ENCODE measurements around the gene OASL. TPM values are rescaled to one million over a fixed set of nuclear protein-coding genes. Genes with fewer than 3 reads are reported as not detected.

Gene OASL
- total RNA-seq, 1 donor from 2014 or later, result 1.2 TPM

Other genes with a start within 250 kb of the OASL start
- gene SPPL3, start 134.9 kb downstream of the OASL start, total RNA-seq, result 11.0 and 12.2 TPM in 2 replicates
- gene HNF1A, start 60.7 kb downstream of the OASL start, total RNA-seq, result not detected in 2 replicates
- gene C12orf43, start 22.8 kb downstream of the OASL start, total RNA-seq, result 7.2 and 9.8 TPM in 2 replicates
- gene P2RX7, start 93.6 kb upstream of the OASL start, total RNA-seq, result 0.11 and 0.21 TPM in 2 replicates
- gene P2RX4, start 170.9 kb upstream of the OASL start, total RNA-seq, result 6.0 and 6.1 TPM in 2 replicates